Fibroblast of lung (primary cell): Measurements from ENCODE around the gene GID8.

ENCODE experiments used
- CTCF ChIP-seq, 2 donors: IDR thresholded peaks in 1 of 2; conservative IDR thresholded peaks in 1 of 2; 1 replicate in 1 of 2; 2 replicates in 1 of 2; pipeline ENCODE4 v1.5.1; 2011 to 2012; ENCODE audit warnings: low read length in 2 of 2, control low read depth in 1 of 2, inconsistent platforms in 1 of 2, low read depth in 1 of 2, mild to moderate bottlenecking in 1 of 2
- EZH2 ChIP-seq: IDR thresholded peaks from 2 replicates; pipeline ENCODE4 v1.5.1; 2012; ENCODE audit warnings: low read length, control low read depth, mild to moderate bottlenecking; ENCODE audit errors: missing control alignments

GRCh38 chr20:62918147-62918546 is 19.8 kb upstream of the GID8 start:
- no peak for TF ChIP-seq CTCF (conservative IDR thresholded peaks at IDR 0.05 in 1 of 2, IDR thresholded peaks at IDR 0.05 in 1 of 2; ENCODE audit: low read depth in 1 of 2, low read length in 2 of 2)
- TF ChIP-seq EZH2, result no peak
